Vagina (tissue), 2 donors: ENCODE results near the gene CD9.

ENCODE experiments used
- POLR2AphosphoS5 ChIP-seq, 2 donors: sonication (generic); formaldehyde crosslinking; IDR thresholded peaks; one replicate each; pipeline ENCODE4 v1.9.0; 2017; ENCODE audit warnings: antibody characterized with exemption in 2 of 2, mild to moderate bottlenecking in 2 of 2, low read depth in 1 of 2; ENCODE audit not compliant: insufficient read depth in 1 of 2
- TF ChIP-seq, protein P1 (sequence below), 3 experiments: fragments of 450-650 bp in 2 of 3; fragments of 200-600 bp in 1 of 3; sonication (generic) in 1 of 3; IDR thresholded peaks; one replicate each; pipeline ENCODE4 v1.5.1; 2017 to 2019; ENCODE audit warnings: antibody characterized with exemption in 3 of 3, mild to moderate bottlenecking in 2 of 3, moderate library complexity in 2 of 3

DNA sequence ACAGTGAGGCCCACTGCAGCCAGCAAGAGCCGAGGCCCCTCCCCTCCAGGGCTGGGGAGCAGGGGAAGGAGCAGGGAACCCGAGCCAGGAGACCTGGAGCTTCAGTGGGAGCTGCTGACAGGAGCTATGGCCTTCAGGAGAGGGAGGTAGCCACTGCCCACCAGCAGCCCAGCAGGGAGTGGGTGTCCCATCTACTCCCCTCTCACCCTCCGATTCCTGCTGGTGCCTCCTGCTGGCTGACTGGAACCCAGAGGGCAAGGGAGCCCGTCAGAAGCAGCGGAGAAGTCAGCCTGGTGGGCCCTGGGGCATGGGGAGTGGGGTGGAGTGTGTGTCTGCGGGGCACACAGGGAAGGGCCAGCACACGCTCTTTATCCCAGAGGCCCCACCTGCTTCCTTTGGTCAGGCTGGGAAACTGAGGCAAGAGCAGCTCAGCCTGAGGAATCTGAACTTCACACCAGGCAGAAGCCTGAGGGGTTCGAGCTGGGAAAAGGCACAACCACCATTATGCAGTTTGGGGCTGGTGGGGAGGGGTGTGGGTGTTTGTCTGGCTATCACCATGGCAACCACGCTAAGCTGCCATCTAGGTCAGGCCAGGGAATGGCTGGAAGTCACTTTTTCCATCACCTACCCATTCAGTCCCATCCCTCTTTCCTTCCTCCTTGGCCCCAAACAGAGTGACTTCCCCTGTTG is 73.5 kb downstream of the CD9 start:
- TF ChIP-seq, protein P1, sequence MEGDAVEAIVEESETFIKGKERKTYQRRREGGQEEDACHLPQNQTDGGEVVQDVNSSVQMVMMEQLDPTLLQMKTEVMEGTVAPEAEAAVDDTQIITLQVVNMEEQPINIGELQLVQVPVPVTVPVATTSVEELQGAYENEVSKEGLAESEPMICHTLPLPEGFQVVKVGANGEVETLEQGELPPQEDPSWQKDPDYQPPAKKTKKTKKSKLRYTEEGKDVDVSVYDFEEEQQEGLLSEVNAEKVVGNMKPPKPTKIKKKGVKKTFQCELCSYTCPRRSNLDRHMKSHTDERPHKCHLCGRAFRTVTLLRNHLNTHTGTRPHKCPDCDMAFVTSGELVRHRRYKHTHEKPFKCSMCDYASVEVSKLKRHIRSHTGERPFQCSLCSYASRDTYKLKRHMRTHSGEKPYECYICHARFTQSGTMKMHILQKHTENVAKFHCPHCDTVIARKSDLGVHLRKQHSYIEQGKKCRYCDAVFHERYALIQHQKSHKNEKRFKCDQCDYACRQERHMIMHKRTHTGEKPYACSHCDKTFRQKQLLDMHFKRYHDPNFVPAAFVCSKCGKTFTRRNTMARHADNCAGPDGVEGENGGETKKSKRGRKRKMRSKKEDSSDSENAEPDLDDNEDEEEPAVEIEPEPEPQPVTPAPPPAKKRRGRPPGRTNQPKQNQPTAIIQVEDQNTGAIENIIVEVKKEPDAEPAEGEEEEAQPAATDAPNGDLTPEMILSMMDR (IDR thresholded peaks at IDR 0.05), result no peak
- no peak for TF ChIP-seq POLR2AphosphoS5 (IDR thresholded peaks at IDR 0.05; ENCODE audit: insufficient read depth in 1 of 2, low read depth in 1 of 2)
